GM19193 (cell line): ENCODE results near the gene COL21A1.

Source experiments
- POLR2A ChIP-seq: IDR thresholded peaks from 4 replicates; pipeline ENCODE4 v1.6.1; 2011; ENCODE audit not compliant: insufficient read depth, insufficient read length; ENCODE audit errors: extremely low read depth

COL21A1 gene

DNA sequence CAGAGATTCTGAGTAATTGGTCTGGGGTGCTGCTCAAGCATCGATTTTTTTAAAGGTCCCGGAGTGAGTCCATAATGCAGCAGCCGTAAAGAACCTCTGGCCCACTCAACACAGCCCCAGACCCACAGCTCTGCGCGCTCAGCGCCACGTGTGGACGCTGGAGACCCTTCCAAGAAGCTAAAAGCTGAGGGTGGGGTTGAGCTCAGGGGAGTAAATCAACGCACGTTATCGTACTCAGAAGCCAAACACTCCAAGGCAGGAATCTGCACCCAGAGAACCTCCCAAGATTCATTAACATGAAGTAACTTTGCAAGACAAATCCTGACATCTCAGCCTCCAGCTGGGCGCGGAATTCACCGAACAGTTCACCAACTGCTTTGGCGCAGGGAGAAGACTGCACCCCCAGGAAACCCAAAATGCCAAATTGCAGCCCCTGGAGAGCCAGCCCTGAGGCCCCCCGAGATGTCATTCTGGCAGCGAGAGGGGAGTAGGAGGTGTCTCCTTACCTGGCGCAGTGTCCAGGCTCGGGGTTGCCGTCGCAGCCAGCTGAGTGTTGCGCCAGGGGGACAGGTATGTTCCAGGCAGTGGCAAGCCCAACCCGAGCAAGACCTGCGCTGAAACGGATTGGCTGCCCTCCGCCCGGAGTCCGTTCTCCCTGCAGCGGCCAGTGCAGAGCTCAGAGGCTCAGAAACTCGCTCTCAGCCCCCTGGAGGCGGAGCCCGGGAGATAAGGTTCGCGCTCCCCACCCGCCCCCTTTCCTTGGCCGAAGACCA, at the start of gene COL21A1:
Gene COL21A1 (minus strand): TSS at position 700 of the 773 bp plus-strand sequence. CDS start 64,962 bp downstream, outside the sequence.
- no peak for TF ChIP-seq POLR2A

DNA sequence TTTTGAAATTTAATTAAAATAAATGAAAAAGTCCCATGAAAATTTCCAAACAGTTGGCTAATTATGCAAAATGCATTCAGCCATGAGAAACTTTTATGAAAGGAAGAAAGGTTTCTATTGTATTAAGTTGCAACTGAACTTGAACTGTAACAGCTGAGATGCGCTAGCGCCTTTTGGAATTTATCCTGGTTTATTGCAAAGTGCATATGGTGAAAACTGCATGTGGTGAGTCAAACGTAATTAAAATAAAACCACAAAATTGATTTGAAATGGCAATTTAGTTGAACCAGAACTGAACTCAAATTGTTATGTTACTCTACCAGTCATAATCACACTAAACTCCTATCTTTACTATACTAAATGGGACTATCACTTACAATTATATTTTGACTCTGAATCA, 46.4 kb upstream of the COL21A1 start:
- TF ChIP-seq POLR2A, result no peak

DNA sequence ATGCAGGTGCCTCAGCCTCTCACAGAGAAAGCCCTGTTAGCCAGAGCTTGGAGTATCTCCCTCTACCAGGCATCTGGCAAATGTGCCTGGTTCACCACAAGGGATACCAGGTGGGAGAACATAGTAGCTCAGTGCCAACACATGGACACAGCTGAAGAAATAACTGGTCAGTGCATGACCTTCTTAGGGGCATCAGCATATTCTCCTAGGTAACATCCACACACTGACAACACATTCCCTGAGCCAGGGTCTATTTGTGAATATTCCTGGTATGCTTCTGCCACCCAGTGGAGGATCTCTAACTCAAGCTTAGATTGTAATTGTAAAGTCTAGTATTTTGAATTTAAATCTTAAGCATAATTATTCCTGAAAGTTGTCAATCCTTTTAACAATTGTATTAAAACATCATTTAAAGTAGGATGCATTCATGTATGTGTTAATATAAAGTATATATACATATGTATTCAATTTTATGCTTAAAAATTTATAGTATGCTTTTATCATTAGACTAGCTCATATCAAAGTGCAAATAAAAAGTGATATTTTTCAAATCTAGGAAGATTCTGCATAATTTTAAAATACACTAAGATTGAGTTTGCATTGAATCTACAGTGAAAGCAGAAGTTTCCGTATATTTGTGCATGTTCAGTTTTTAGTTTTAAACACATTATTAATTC, 45.3 kb upstream of the COL21A1 start:
- no peak for TF ChIP-seq POLR2A

DNA sequence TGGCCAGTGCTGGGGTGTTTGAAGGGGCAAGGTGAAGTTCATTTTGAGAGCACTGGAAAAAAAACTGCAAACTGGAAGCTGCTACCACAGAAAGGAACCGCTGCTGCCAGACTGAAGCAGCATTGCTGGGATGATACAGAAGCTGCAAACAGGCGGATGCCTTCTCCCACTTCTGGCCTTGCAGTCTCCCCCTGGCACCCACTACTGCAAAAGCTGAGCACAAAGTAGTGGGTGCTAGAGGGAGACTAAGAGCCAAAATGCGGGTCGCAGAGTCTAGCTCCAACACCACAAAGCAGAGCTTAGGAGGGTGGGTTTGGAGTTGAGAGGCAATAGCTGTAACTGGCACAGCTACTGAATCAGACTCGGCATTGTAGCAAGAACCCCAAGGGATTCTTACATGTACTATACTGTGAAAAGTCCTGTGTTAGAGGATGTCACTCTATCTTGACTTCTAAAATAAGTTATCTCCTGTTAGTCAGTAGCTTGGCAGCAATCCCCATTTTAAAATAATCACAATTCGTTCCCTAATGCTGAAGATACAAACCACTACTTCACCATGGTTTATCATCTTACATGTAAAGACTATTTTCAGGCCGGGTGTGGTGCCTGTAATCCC, 44.0 kb upstream of the COL21A1 start:
- TF ChIP-seq POLR2A, result no peak

GRCh38 chr6:56289721-56290120, 42.3 kb upstream of the COL21A1 start:
- TF ChIP-seq POLR2A, result no peak

DNA sequence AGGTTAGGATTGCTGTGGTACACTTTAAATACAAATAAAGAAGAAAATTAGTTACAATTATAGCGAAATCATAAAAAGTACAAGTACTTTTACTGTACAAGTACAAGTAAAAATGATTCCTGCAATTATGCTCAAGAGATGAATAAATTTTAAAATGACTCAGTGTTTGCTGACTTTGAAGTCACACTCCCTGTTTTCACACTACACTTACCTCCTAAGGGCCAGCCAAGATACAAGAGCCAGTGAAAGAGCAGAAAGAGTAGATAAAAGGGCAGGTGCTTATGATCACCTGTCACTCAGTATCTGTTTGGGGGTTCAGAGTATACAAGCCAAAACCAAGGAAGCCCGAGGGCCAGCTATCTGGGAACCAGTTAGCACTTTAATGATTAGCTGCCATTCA, 41.0 kb upstream of the COL21A1 start:
- TF ChIP-seq POLR2A, result no peak

DNA sequence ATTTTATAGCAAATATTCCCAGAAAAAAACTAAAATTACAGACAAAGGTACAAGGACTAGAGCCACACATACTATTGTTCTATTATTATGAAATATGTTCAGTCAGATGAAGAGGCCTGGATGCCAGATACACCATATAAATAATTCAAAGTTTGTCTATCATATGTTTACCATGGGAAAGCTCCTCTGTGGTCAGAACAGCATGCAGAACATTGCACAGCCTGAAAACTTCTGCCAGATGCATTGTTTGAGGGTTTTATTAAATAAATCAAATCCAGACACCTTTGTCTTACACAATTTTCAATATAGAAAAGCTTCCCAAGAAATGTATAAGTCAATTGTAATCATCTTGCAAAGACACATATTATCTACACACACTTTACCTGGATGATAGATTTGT, 35.0 kb upstream of the COL21A1 start:
- TF ChIP-seq POLR2A, result no peak

DNA sequence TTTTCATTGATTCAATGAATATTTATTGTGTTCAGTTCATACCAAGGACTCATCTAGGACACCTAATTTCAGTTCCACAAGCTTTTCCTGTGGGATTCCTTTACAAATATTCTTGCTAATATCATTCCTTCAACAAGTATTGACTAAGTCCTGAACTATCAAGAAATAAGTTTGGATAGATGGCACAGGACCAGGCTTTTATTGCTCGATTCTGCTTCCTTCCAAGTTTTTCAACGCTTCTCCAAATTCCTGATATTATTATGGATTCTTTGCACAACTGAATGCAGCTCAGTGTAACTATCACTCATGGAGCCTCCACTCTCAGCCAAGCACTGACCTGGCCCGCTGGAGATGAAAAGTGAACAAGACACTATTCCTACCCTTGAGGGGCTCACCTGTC, 32.7 kb upstream of the COL21A1 start:
- no peak for TF ChIP-seq POLR2A

- TF ChIP-seq POLR2A, result no peak
These were observed 32.1 kb upstream of the COL21A1 start for GRCh38 chr6:56279331-56280080.

GRCh38 chr6:56278171-56278591, 30.8 kb upstream of the COL21A1 start:
- no peak for TF ChIP-seq POLR2A

DNA sequence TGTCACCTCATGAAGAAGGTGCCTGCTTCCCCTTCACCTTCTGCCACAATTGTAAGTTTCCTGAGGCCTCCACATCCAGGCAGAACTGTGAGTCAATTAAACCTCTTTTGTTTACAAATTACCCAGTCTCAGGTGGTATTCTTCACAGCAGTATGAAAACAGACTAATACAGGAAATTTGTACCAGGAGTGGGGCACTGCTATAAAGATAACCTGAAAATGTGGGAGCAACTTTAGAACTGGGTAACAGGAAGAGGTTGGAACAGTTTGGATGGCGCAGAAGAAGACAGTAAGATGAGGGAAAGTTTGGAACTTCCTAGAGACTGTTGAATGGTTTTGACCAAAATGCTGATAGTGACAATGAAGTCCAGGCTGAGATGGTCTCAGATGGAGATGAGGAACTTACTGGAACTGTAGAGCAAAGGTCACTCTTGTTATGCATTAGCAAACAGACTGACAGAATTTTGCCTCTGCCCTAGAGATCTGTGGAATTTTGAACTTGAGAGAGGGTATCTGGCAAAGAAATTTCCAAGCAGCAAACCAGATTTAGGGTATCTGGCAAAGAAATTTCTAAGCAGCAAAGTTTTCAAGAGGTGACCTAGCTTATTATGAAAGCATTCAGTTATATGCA, 23.5 kb upstream of the COL21A1 start:
- no peak for TF ChIP-seq POLR2A

- no peak for TF ChIP-seq POLR2A
These were observed 20.9 kb upstream of the COL21A1 start for GRCh38 chr6:56268266-56268665.

- TF ChIP-seq POLR2A, result no peak
These were observed 18.6 kb upstream of the COL21A1 start for GRCh38 chr6:56266011-56266410.

- TF ChIP-seq POLR2A, result no peak
These were observed 16.4 kb upstream of the COL21A1 start for GRCh38 chr6:56263596-56264315.
